Neural crest cell (in vitro differentiated cells): ENCODE results near the gene ATAD2B. TPM values are rescaled to one million over a fixed set of nuclear protein-coding genes. Genes with fewer than 3 reads are reported as not detected.

ENCODE experiments used
- DNase-seq: peaks from one replicate; pipeline ENCODE4 v3.0.0; 2021; ENCODE audit warnings: low read depth, mixed read lengths, low spot score
- H3K27ac Mint-ChIP-seq: one replicate; pipeline ENCODE4 v1.8.0; 2021; ENCODE audit warnings: mild to moderate bottlenecking, mixed read lengths; ENCODE audit not compliant: unreplicated experiment
- H3K27me3 Mint-ChIP-seq: 2 replicates; pipeline ENCODE4 v1.8.0; 2021; ENCODE audit warnings: low read depth, mild to moderate bottlenecking, mixed read lengths
- H3K36me3 Mint-ChIP-seq: 2 replicates; pipeline ENCODE4 v1.8.0; 2021; ENCODE audit warnings: low read depth, mild to moderate bottlenecking, mixed read lengths
- H3K4me1 Mint-ChIP-seq: 2 replicates; pipeline ENCODE4 v1.8.0; 2021; ENCODE audit warnings: mixed read lengths
- H3K4me3 Mint-ChIP-seq: one replicate; pipeline ENCODE4 v1.8.0; 2021; ENCODE audit warnings: mild to moderate bottlenecking, mixed read lengths
- H3K9me3 Mint-ChIP-seq: 2 replicates; pipeline ENCODE4 v1.8.0; 2021; ENCODE audit warnings: mixed read lengths
- CTCF ChIP-seq: fragments of 200-600 bp; sonication (generic); conservative IDR thresholded peaks from 2 replicates; pipeline ENCODE4 v1.5.0; 2021; ENCODE audit warnings: antibody characterized with exemption, mild to moderate bottlenecking
- total RNA-seq: library from RNA; stranded (reverse); gene quantifications from 2 replicates; pipeline ENCODE4 v1.2.1, GENCODE V29; 2021

The ATAD2B gene
- total RNA-seq, 1 donor from 2014 or later, result 29.4 TPM

DNA sequence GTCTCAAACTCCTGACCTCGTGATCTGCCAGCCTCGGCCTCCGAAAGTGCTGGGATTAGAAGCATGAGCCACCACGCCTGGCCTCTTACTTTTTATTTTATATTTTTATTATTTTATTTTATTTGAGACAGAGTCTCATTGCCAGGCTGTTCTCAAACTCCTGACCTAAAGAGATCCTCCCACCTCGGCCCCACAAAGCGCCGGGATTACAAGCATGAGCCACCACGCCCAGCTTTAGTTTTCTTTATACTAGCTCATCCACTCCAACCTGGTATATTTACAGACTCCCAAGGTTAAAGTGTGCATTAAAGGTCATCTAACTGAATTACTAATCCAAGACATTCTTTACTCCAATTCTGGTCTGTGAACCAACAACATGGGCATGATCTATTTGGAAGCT, 26.8 kb downstream of the ATAD2B start:
- Mint-ChIP-seq H3K36me3 (peaks cover 7% of the 10 kb centered on the region), H3K4me3 (no peak overlapping the region), H3K27me3 (no peaks in the 10 kb centered on the region), H3K9me3 (peaks cover 2% of the 10 kb centered on the region), H3K4me1 (peaks cover 16% of the 10 kb centered on the region), H3K27ac (no peak overlapping the region)
- TF ChIP-seq CTCF, result no peak
- DNase-seq, result no peak

GRCh38 chr2:23871206-23871605, 55.7 kb downstream of the ATAD2B start:
- H3K27ac Mint-ChIP-seq, result no peak overlapping the region
- H3K27me3 Mint-ChIP-seq, result no peaks in the 10 kb centered on the region
- no peaks in the 10 kb centered on the region for H3K4me1 Mint-ChIP-seq
- H3K4me3 Mint-ChIP-seq, result no peak overlapping the region
- H3K9me3 Mint-ChIP-seq, result no peaks in the 10 kb centered on the region
- H3K36me3 Mint-ChIP-seq, result peaks cover 24% of the 10 kb centered on the region
- no peak for TF ChIP-seq CTCF
- DNase-seq, result no peak

- no peak for DNase-seq
- Mint-ChIP-seq H3K36me3 (peaks cover 28% of the 10 kb centered on the region), H3K9me3 (no peaks in the 10 kb centered on the region), H3K4me1 (no peaks in the 10 kb centered on the region), H3K4me3 (no peak overlapping the region), H3K27me3 (no peaks in the 10 kb centered on the region), H3K27ac (no peak overlapping the region)
- no peak for TF ChIP-seq CTCF
Observed at GRCh38 chr2:23867449-23867848, 59.5 kb downstream of the ATAD2B start.

DNA sequence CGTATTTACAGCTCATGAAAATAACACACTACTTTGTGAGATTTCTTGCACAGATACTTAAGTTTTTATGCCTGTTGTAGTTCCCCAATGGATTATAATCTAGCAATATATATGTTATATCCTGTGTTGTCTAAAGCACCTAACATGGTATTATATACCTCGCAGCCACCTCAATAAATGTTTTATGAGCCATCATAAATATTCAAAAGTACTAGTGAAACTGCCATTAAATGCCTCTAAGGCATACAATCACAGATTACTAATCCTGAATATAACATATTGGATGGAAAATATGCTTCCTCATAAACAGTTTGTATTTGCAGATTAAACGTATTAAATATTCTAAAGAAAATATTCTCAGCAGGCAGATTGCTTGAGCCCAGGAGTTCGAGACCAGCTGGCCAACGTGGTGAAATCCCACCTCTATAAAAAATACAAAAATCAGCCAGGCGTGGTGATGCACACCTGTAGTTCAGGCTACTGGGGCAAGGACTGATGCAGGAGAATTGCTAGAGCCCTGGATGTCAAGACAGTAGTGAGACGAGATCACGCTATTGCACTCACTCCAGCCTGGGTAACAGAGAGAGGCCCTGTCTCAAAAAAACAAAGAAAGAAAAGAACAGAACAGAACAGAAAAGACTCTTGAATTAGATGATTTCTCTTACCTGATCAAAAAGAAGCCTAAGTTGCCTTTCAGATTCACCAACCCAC, 64.1 kb downstream of the ATAD2B start:
- no peak for DNase-seq
- no peak for TF ChIP-seq CTCF
- Mint-ChIP-seq H3K27me3 (no peaks in the 10 kb centered on the region), H3K36me3 (peaks cover 19% of the 10 kb centered on the region), H3K4me3 (no peak overlapping the region), H3K27ac (no peak overlapping the region), H3K9me3 (no peaks in the 10 kb centered on the region), H3K4me1 (no peaks in the 10 kb centered on the region)

DNA sequence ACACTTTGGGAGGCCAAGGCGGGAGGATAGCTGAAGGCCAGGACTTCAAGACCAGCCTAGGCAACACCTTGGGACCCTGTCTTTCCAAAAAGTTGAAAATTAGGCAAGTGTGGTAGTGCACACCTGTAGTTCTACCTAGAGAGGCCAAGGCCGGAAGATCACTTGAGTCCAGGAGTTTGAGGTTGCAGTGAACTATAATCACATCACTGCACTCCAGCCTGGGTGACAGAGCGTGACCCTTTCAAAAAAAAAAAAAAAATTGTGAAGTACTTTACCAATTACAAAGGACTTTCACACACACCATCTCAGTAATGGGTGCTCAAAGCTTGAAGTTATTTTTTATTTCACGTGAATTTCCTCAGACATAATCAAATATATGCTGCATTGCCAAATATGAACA, 65.0 kb downstream of the ATAD2B start:
- no peaks in the 10 kb centered on the region for H3K27me3 Mint-ChIP-seq
- no peak for TF ChIP-seq CTCF
- H3K27ac Mint-ChIP-seq, result no peak overlapping the region
- no peak for DNase-seq
- H3K36me3 Mint-ChIP-seq, result peaks cover 12% of the 10 kb centered on the region
- no peaks in the 10 kb centered on the region for H3K9me3 Mint-ChIP-seq
- H3K4me1 Mint-ChIP-seq, result no peaks in the 10 kb centered on the region
- no peak overlapping the region for H3K4me3 Mint-ChIP-seq
